ENCODE data around the gene CFAP57.

DNA sequence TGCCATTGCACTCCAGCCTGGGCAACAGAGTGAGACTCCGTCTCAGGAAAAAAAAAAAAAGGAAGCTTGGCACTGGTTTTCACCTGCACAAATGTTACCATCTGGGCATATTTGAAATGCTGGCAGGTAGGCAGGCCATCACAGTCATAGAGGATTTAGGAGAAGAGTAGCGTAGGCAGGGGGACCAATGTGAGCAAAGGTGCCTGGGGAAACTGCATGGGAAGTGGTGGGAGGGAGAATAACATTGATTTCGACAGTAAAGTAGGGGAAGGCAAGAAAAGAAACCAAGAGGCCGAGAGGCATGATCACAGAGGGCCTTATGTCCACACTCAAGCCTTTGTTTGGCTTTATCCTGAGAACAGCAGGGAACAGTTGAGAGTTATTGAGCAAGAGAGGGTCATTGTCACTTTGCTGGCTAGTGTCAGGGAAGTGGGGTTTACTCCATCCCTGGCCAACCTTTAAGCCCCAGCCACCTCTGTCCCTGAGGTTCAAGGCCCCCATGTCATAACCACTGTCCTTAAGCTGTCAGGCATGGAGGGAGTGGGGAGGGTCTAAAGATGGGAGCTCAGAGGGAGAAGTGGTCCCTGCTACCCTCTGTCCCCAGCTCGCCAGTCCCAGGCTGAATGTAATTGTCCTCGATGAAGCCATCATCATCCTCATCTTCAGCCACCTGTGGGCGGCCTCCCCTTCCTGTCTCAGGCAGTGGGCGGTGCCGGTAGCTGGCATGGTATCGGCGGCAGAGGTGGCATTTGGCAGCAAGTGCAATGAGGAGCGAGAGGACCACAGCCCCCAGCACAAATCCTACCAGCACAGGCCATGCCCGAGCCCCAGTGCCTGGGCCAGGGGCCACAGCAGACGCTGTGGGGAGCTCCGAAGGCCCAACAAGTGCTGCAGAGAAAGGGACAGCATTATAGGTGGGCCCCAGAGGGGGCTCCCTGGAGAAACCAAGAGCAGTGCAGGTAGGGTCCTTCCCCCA lies 110.4 kb downstream of the CFAP57 start:
- TF ChIP-seq, protein P1, sequence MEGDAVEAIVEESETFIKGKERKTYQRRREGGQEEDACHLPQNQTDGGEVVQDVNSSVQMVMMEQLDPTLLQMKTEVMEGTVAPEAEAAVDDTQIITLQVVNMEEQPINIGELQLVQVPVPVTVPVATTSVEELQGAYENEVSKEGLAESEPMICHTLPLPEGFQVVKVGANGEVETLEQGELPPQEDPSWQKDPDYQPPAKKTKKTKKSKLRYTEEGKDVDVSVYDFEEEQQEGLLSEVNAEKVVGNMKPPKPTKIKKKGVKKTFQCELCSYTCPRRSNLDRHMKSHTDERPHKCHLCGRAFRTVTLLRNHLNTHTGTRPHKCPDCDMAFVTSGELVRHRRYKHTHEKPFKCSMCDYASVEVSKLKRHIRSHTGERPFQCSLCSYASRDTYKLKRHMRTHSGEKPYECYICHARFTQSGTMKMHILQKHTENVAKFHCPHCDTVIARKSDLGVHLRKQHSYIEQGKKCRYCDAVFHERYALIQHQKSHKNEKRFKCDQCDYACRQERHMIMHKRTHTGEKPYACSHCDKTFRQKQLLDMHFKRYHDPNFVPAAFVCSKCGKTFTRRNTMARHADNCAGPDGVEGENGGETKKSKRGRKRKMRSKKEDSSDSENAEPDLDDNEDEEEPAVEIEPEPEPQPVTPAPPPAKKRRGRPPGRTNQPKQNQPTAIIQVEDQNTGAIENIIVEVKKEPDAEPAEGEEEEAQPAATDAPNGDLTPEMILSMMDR (IDR thresholded peaks at IDR 0.05), result no peak
- TF ChIP-seq EZH2 (IDR thresholded peaks at IDR 0.05; ENCODE audit: borderline replicate concordance, insufficient read depth, low read depth, low read length, poor library complexity, severe bottlenecking), result no peak
